ENCODE measurements around the gene PIGS.

DNA sequence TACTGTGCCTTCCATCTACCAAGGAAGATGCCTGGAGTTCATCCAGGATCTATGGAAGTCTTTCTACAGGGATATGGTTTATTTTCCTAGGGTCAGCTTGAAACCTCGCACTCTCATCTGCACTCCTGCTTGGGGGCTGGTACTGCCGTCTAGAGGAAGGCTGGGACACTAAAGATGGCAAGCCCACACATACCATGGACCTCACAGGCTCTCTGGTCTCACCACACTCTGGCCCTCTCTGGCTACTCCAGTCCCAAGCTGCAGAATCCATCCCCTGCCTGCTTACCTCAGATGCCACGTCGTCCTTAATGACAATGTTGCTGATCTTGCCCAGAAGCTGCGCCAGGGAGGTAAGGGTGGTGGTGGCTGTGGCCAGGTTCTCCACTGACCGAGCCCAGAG lies 16.8 kb downstream of the PIGS start:
- TF ChIP-seq, protein P1, sequence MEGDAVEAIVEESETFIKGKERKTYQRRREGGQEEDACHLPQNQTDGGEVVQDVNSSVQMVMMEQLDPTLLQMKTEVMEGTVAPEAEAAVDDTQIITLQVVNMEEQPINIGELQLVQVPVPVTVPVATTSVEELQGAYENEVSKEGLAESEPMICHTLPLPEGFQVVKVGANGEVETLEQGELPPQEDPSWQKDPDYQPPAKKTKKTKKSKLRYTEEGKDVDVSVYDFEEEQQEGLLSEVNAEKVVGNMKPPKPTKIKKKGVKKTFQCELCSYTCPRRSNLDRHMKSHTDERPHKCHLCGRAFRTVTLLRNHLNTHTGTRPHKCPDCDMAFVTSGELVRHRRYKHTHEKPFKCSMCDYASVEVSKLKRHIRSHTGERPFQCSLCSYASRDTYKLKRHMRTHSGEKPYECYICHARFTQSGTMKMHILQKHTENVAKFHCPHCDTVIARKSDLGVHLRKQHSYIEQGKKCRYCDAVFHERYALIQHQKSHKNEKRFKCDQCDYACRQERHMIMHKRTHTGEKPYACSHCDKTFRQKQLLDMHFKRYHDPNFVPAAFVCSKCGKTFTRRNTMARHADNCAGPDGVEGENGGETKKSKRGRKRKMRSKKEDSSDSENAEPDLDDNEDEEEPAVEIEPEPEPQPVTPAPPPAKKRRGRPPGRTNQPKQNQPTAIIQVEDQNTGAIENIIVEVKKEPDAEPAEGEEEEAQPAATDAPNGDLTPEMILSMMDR (IDR thresholded peaks at IDR 0.05; ENCODE audit: low read depth, low read length), result peak; percentile 65
- TF ChIP-seq POLR2A (IDR thresholded peaks at IDR 0.05; ENCODE audit: extremely low read depth, insufficient read length), result no peak

Measured in NB4 (cell line).